Endothelial cell of umbilical vein (primary cell): ENCODE data around the gene GPR162.

Source experiments
- EZH2 ChIP-seq: IDR thresholded peaks from 2 replicates; pipeline ENCODE4 v1.6.1; 2012; ENCODE audit warnings: borderline replicate concordance, low read depth, mild to moderate bottlenecking, moderate library complexity, low read length, inconsistent platforms; ENCODE audit not compliant: severe bottlenecking
- JUN ChIP-seq: IDR thresholded peaks from 2 replicates; pipeline ENCODE4 v1.6.1; 2011; ENCODE audit warnings: borderline replicate concordance, low read depth; ENCODE audit not compliant: insufficient read length, insufficient read depth
- POLR2A ChIP-seq: IDR thresholded peaks from 2 replicates; pipeline ENCODE4 v1.6.1; 2012; ENCODE audit warnings: low read depth, mild to moderate bottlenecking, control low read depth, low read length
- POLR2AphosphoS5 ChIP-seq: IDR thresholded peaks from 2 replicates; pipeline ENCODE4 v1.6.1; 2012; ENCODE audit warnings: low read depth, mild to moderate bottlenecking, control low read depth, low read length, moderate library complexity; ENCODE audit not compliant: insufficient read depth
- TF ChIP-seq, protein P1 (sequence below), 2 donors: IDR thresholded peaks; 1 replicate in 1 of 2; 2 replicates in 1 of 2; pipeline ENCODE4 v1.5.1; 2011; ENCODE audit warnings: low read length in 2 of 2, mild to moderate bottlenecking in 2 of 2, moderate library complexity in 2 of 2, control low read depth in 1 of 2, inconsistent platforms in 1 of 2, low read depth in 1 of 2; ENCODE audit not compliant: insufficient read depth in 1 of 2; ENCODE audit errors: extremely low read depth in 1 of 2

GRCh38 chr12:6840761-6841515 lies 19.3 kb downstream of the GPR162 start, which contains the start of gene GNB3:
- TF ChIP-seq POLR2AphosphoS5 (no peak), EZH2 (no peak), JUN (no peak), POLR2A (no peak)
- TF ChIP-seq, protein P1, sequence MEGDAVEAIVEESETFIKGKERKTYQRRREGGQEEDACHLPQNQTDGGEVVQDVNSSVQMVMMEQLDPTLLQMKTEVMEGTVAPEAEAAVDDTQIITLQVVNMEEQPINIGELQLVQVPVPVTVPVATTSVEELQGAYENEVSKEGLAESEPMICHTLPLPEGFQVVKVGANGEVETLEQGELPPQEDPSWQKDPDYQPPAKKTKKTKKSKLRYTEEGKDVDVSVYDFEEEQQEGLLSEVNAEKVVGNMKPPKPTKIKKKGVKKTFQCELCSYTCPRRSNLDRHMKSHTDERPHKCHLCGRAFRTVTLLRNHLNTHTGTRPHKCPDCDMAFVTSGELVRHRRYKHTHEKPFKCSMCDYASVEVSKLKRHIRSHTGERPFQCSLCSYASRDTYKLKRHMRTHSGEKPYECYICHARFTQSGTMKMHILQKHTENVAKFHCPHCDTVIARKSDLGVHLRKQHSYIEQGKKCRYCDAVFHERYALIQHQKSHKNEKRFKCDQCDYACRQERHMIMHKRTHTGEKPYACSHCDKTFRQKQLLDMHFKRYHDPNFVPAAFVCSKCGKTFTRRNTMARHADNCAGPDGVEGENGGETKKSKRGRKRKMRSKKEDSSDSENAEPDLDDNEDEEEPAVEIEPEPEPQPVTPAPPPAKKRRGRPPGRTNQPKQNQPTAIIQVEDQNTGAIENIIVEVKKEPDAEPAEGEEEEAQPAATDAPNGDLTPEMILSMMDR (IDR thresholded peaks at IDR 0.05; ENCODE audit: extremely low read depth in 1 of 2, insufficient read depth in 1 of 2, low read depth in 1 of 2, low read length in 2 of 2) = no peak
